ENCODE data around the gene JMJD7. TPM values are rescaled to one million over a fixed set of nuclear protein-coding genes. Genes with fewer than 3 reads are reported as not detected.

Gene JMJD7
- total and polyA plus RNA-seq, 2 donors (not counting 1 experiment from before 2014, with no cell fraction given): 33.4 to 43.9 TPM

DNA sequence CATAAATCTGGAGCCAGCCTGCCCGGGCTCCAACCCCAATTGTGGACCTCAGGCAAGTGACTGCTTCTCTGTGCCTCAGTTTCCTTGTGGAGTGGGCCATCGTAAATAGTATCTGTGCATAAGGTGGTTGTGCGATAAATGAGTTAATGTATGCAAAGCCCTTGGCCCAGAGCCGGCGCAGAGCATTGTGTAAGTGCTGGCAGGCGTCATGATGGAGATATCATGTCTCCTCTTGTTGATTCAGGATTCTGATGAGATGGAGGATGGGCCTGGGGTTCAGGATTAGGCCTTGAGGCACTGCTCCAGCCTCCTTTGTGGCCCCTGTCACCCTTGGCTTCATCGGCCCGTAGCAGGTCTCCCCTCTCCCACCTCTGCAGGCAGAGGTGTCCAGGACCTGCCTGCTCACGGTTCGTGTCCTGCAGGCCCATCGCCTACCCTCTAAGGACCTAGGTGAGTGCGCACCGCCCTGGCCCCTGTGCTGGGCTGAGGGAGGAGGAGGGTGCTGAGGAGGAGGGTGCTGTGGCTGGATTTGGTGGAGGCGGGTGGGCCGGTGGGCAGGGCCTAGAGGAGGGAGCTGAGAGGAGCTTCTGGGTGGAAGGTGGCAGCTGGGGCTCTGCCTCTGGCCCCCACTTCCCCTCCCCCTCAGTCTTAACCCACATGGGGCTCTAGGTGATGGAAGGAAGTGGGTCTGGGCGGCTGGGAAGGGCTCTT is 12.0 kb downstream of the JMJD7 start:
- ATAC-seq (ENCODE audit: low read depth): no peak

DNA sequence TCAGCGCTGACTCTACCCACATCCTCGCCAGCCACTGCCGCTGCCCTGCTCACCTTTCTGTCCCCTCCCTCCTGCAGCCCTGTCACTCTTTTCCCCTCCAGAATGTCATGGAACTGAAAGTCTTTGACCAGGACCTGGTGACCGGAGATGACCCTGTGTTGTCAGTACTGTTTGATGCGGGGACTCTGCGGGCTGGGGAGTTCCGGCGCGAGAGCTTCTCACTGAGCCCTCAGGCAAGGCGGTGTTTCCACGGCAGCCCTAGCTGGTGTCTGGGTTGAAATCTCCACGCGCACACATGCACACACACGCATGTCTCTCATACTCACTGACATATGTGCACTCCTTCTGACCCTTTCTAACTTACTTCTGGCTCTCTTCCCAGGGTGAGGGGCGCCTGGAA is 12.8 kb downstream of the JMJD7 start:
- TF ChIP-seq, protein P1, sequence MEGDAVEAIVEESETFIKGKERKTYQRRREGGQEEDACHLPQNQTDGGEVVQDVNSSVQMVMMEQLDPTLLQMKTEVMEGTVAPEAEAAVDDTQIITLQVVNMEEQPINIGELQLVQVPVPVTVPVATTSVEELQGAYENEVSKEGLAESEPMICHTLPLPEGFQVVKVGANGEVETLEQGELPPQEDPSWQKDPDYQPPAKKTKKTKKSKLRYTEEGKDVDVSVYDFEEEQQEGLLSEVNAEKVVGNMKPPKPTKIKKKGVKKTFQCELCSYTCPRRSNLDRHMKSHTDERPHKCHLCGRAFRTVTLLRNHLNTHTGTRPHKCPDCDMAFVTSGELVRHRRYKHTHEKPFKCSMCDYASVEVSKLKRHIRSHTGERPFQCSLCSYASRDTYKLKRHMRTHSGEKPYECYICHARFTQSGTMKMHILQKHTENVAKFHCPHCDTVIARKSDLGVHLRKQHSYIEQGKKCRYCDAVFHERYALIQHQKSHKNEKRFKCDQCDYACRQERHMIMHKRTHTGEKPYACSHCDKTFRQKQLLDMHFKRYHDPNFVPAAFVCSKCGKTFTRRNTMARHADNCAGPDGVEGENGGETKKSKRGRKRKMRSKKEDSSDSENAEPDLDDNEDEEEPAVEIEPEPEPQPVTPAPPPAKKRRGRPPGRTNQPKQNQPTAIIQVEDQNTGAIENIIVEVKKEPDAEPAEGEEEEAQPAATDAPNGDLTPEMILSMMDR (IDR thresholded peaks at IDR 0.05): no peak
- TF ChIP-seq EZH2 (IDR thresholded peaks at IDR 0.05; ENCODE audit: borderline replicate concordance, insufficient read depth, low read depth, low read length, poor library complexity, severe bottlenecking): no peak
- no peak overlapping the region for H3K4me3 ChIP-seq (ENCODE audit: control extremely low read depth in 1 of 5, extremely low read depth in 1 of 5, insufficient read depth in 1 of 5, low read depth in 2 of 5, low read length in 4 of 5)
- no peaks in the 10 kb centered on the region for H3K4me1 ChIP-seq (ENCODE audit: control insufficient read depth in 2 of 2, insufficient read depth in 2 of 2, low read length in 2 of 2)
- peaks cover 23% of the 10 kb centered on the region for H4K20me1 ChIP-seq (ENCODE audit: control insufficient read depth, insufficient read depth, low read length, poor library complexity, severe bottlenecking)
- intact Hi-C loops (cut with micrococcal nuclease): no loop called here
- ChIA-PET POLR2A (no interaction called here), CTCF (no interaction called here)
- H3K4me1 Mint-ChIP-seq: no peaks in the 10 kb centered on the region
- no peak overlapping the region for H3K27ac Mint-ChIP-seq
- H3K4me2 ChIP-seq (replicated peaks; ENCODE audit: low read depth, low read length, poor library complexity, severe bottlenecking): no peak overlapping the region
- H3K36me3 ChIP-seq (replicated peaks in 1 of 2; ENCODE audit: control extremely low read depth in 1 of 2, control insufficient read depth in 1 of 2, extremely low read depth in 1 of 2, insufficient read depth in 2 of 2, low read length in 1 of 2): peaks cover 0 to 14% of the 10 kb centered on the region in 2 experiments
- H3K9ac ChIP-seq (ENCODE audit: low read length): no peak overlapping the region
- no peaks in the 10 kb centered on the region for H3K27me3 ChIP-seq (replicated peaks in 1 of 4; ENCODE audit: control extremely low read depth in 1 of 4, control insufficient read depth in 3 of 4, insufficient read depth in 4 of 4, low read length in 3 of 4)
- ATAC-seq (ENCODE audit: low read depth) (no peak), DNase-seq (no peak)
- H3K79me2 ChIP-seq (ENCODE audit: control insufficient read depth, insufficient read depth, low read length): no peaks in the 10 kb centered on the region
- H3K4me3 Mint-ChIP-seq: no peak overlapping the region
- no peaks in the 10 kb centered on the region for H3K27me3 Mint-ChIP-seq
- H3K9me3 ChIP-seq (ENCODE audit: control extremely low read depth in 1 of 3, control insufficient read depth in 2 of 3, insufficient read depth in 1 of 3, low read length in 2 of 3): no peaks in the 10 kb centered on the region
- no peak overlapping the region for H2AFZ ChIP-seq (ENCODE audit: insufficient read depth, low read depth, low read length, poor library complexity, severe bottlenecking)
- over 99% methylated on average over 13 of the region's 15 CpGs for whole genome bisulfite sequencing (ENCODE audit: insufficient coverage)
- H3K27ac ChIP-seq (ENCODE audit: low read length in 2 of 2): no peak overlapping the region
- H3K9me3 Mint-ChIP-seq (ENCODE audit: insufficient read depth): no peaks in the 10 kb centered on the region

More for the DNA sequence above, 12.0 kb downstream of the JMJD7 start:
- no peak for TF ChIP-seq EZH2 (IDR thresholded peaks at IDR 0.05; ENCODE audit: borderline replicate concordance, insufficient read depth, low read depth, low read length, poor library complexity, severe bottlenecking)
- TF ChIP-seq, protein P1 (IDR thresholded peaks at IDR 0.05): no peak
- ChIA-PET CTCF (no interaction called here), POLR2A (no interaction called here)
- Mint-ChIP-seq H3K4me1 (no peaks in the 10 kb centered on the region), H3K27me3 (no peaks in the 10 kb centered on the region), H3K27ac (no peak overlapping the region), H3K4me3 (no peak overlapping the region), H3K9me3 (ENCODE audit: insufficient read depth) (no peaks in the 10 kb centered on the region)
- Histone ChIP-seq H3K9ac (ENCODE audit: low read length) (no peak overlapping the region), H3K4me2 (replicated peaks; ENCODE audit: low read depth, low read length, poor library complexity, severe bottlenecking) (no peak overlapping the region), H2AFZ (ENCODE audit: insufficient read depth, low read depth, low read length, poor library complexity, severe bottlenecking) (no peak overlapping the region), H3K27me3 (replicated peaks in 1 of 4; ENCODE audit: control extremely low read depth in 1 of 4, control insufficient read depth in 3 of 4, insufficient read depth in 4 of 4, low read length in 3 of 4) (no peaks in the 10 kb centered on the region), H3K36me3 (replicated peaks in 1 of 2; ENCODE audit: control extremely low read depth in 1 of 2, control insufficient read depth in 1 of 2, extremely low read depth in 1 of 2, insufficient read depth in 2 of 2, low read length in 1 of 2) (peaks cover 0 to 9% of the 10 kb centered on the region in 2 experiments), H3K4me3 (ENCODE audit: control extremely low read depth in 1 of 5, extremely low read depth in 1 of 5, insufficient read depth in 1 of 5, low read depth in 2 of 5, low read length in 4 of 5) (no peak overlapping the region), H3K27ac (ENCODE audit: low read length in 2 of 2) (no peak overlapping the region), H3K9me3 (ENCODE audit: control extremely low read depth in 1 of 3, control insufficient read depth in 2 of 3, insufficient read depth in 1 of 3, low read length in 2 of 3) (no peaks in the 10 kb centered on the region), H4K20me1 (ENCODE audit: control insufficient read depth, insufficient read depth, low read length, poor library complexity, severe bottlenecking) (peaks cover 26% of the 10 kb centered on the region), H3K4me1 (ENCODE audit: control insufficient read depth in 2 of 2, insufficient read depth in 2 of 2, low read length in 2 of 2) (no peaks in the 10 kb centered on the region), H3K79me2 (ENCODE audit: control insufficient read depth, insufficient read depth, low read length) (no peaks in the 10 kb centered on the region)
- intact Hi-C loops (cut with micrococcal nuclease): no loop called here
- 97% methylated on average over 10 of the region's 16 CpGs for WGBS (ENCODE audit: insufficient coverage)
- DNase-seq: no peak

All from B cell (primary cell).